Tibial nerve (tissue), 4 donors: Measurements from ENCODE around the gene NCK2. TPM values are rescaled to one million over a fixed set of nuclear protein-coding genes. Genes with fewer than 3 reads are reported as not detected.

Experiments
- DNase-seq, 2 donors: peaks; one replicate each; pipeline ENCODE4 v3.0.0-alpha.2; 2019; ENCODE audit warnings: low spot score in 2 of 2
- H3K27ac ChIP-seq, 4 donors: fragments of 200-600 bp; sonication (generic) in 3 of 4; one replicate each; pipeline ENCODE4 v1.5.1; 2017 to 2019; ENCODE audit warnings: mild to moderate bottlenecking in 1 of 4
- H3K27me3 ChIP-seq, 2 donors: fragments of 200-600 bp; sonication (generic) in 1 of 2; one replicate each; pipeline versions ENCODE4 v1.5.1 to v1.6.0; 2017 to 2019
- H3K36me3 ChIP-seq, 3 donors: fragments of 200-600 bp; sonication (generic); one replicate each; pipeline ENCODE4 v1.5.1; 2018 to 2019
- H3K4me1 ChIP-seq, 4 donors: fragments of 200-600 bp; sonication (generic) in 3 of 4; one replicate each; pipeline ENCODE4 v1.5.1; 2017 to 2019
- H3K4me3 ChIP-seq, 4 donors: fragments of 200-600 bp; sonication (generic) in 3 of 4; one replicate each; pipeline ENCODE4 v1.5.1; 2017 to 2019; ENCODE audit warnings: mild to moderate bottlenecking in 1 of 4, moderate library complexity in 1 of 4
- H3K9me3 ChIP-seq, 4 donors: fragments of 200-600 bp; sonication (generic) in 3 of 4; one replicate each; pipeline ENCODE4 v1.5.1; 2017 to 2019
- CTCF ChIP-seq, 5 experiments: fragments of 200-600 bp in 3 of 5; fragments of 450-650 bp in 2 of 5; sonication (generic) in 3 of 5; IDR thresholded peaks; one replicate each; pipeline ENCODE4 v1.5.1; 2016 to 2019; ENCODE audit warnings: antibody characterized with exemption in 5 of 5, mild to moderate bottlenecking in 3 of 5, moderate library complexity in 2 of 5
- EP300 ChIP-seq, 2 donors: sonication (generic); formaldehyde crosslinking; IDR thresholded peaks; one replicate each; pipeline ENCODE4 v1.6.1; 2017; ENCODE audit warnings: antibody characterized with exemption in 2 of 2, mild to moderate bottlenecking in 1 of 2
- POLR2A ChIP-seq, 2 donors: fragments of 450-650 bp; IDR thresholded peaks; one replicate each; pipeline ENCODE4 v1.6.1; 2017; ENCODE audit warnings: antibody characterized with exemption in 2 of 2, mild to moderate bottlenecking in 2 of 2, moderate library complexity in 2 of 2
- WGBS, 2 donors: methylation state at CpG; one replicate each; pipeline ENCODE4 v1.1.5; 2018; 5-methylcytosine and 5-hydroxymethylcytosine counted together
- total RNA-seq, 4 donors: library from RNA; depleted of rRNA; stranded (reverse); fragments of >200 nt; gene quantifications; one replicate each; pipeline ENCODE4 v1.1.0, GENCODE V29; 2016

The NCK2 gene
- total RNA-seq, 4 donors from 2014 or later = 22.6 to 35.9 (median 28.1) TPM

GRCh38 chr2:105797298-105797819 is 52.6 kb downstream of the NCK2 start:
- Histone ChIP-seq H3K27me3 (no peaks in the 10 kb centered on the region), H3K9me3 (no peaks in the 10 kb centered on the region), H3K27ac (peak overlapping the region; percentile 13 to 68 (median 42)), H3K4me1 (peaks cover 0 to 80% (median 45%) of the 10 kb centered on the region in 4 donors), H3K36me3 (no peaks in the 10 kb centered on the region), H3K4me3 (no peak overlapping the region)
- TF ChIP-seq EP300 (IDR thresholded peaks at IDR 0.05) (peak; percentile 31 to 73), POLR2A (IDR thresholded peaks at IDR 0.05) (no peak)
- DNase-seq = peak in 1 of 2 donors; percentile 31
- 68 to 79% methylated on average over 7 of the region's 7 CpGs for WGBS, 2 donors

GRCh38 chr2:105798595-105798994 is 53.9 kb downstream of the NCK2 start:
- WGBS, 2 donors = 51 to 62% methylated on average over 2 of the region's 2 CpGs
- DNase-seq = no peak
- peak overlapping the region in 2 of 4 donors; percentile 45 to 68 for H3K27ac ChIP-seq
- H3K4me1 ChIP-seq = peaks cover 0 to 84% (median 49%) of the 10 kb centered on the region in 4 donors
- TF ChIP-seq CTCF (IDR thresholded peaks at IDR 0.05) (no peak), EP300 (IDR thresholded peaks at IDR 0.05) (no peak), POLR2A (IDR thresholded peaks at IDR 0.05) (no peak)
- no peaks in the 10 kb centered on the region for H3K9me3 ChIP-seq
- no peak overlapping the region for H3K4me3 ChIP-seq
- no peaks in the 10 kb centered on the region for H3K27me3 ChIP-seq
- H3K36me3 ChIP-seq = no peaks in the 10 kb centered on the region

- Histone ChIP-seq H3K9me3 (no peaks in the 10 kb centered on the region), H3K4me3 (no peak overlapping the region), H3K27ac (peak overlapping the region in 3 of 4 donors; percentile 55 to 60 (median 58)), H3K27me3 (no peaks in the 10 kb centered on the region), H3K36me3 (no peaks in the 10 kb centered on the region), H3K4me1 (peaks cover 0 to 89% (median 55%) of the 10 kb centered on the region in 4 donors)
- WGBS, 2 donors = 82 to 85% methylated on average over 9 of the region's 9 CpGs
- TF ChIP-seq CTCF (IDR thresholded peaks at IDR 0.05) (no peak), EP300 (IDR thresholded peaks at IDR 0.05) (peak in 1 of 2 donors; percentile 68), POLR2A (IDR thresholded peaks at IDR 0.05) (no peak)
- no peak for DNase-seq
Measured at GRCh38 chr2:105800036-105800713, 55.5 kb downstream of the NCK2 start.

- peaks cover 0 to 80% (median 48%) of the 10 kb centered on the region in 4 donors for H3K4me1 ChIP-seq
- no peaks in the 10 kb centered on the region for H3K9me3 ChIP-seq
- no peak for DNase-seq
- no peak overlapping the region for H3K4me3 ChIP-seq
- no peaks in the 10 kb centered on the region for H3K36me3 ChIP-seq
- 71 to 78% methylated on average over 13 of the region's 13 CpGs for WGBS, 2 donors
- TF ChIP-seq EP300 (IDR thresholded peaks at IDR 0.05) = no peak
- TF ChIP-seq CTCF (IDR thresholded peaks at IDR 0.05) = no peak
- no peak for TF ChIP-seq POLR2A (IDR thresholded peaks at IDR 0.05)
- no peaks in the 10 kb centered on the region for H3K27me3 ChIP-seq
- peak overlapping the region in 3 of 4 donors; percentile 55 to 60 (median 58) for H3K27ac ChIP-seq
Measured at GRCh38 chr2:105800953-105801635, 56.4 kb downstream of the NCK2 start.

- Histone ChIP-seq H3K4me1 (peaks cover 0 to 71% (median 42%) of the 10 kb centered on the region in 4 donors), H3K9me3 (no peaks in the 10 kb centered on the region), H3K36me3 (no peaks in the 10 kb centered on the region), H3K27me3 (no peaks in the 10 kb centered on the region), H3K4me3 (no peak overlapping the region), H3K27ac (no peak overlapping the region)
- TF ChIP-seq CTCF (IDR thresholded peaks at IDR 0.05) (no peak), EP300 (IDR thresholded peaks at IDR 0.05) (no peak), POLR2A (IDR thresholded peaks at IDR 0.05) (no peak)
- 70 to 87% methylated on average over 4 of the region's 4 CpGs for WGBS, 2 donors
- no peak for DNase-seq
Measured at GRCh38 chr2:105801961-105802360, 57.2 kb downstream of the NCK2 start.
